Tibial nerve (tissue), 4 donors: ENCODE data around the gene ANO6. TPM values are rescaled to one million over a fixed set of nuclear protein-coding genes. Genes with fewer than 3 reads are reported as not detected.

Experiments used
- DNase-seq, 2 donors: peaks; one replicate each; pipeline ENCODE4 v3.0.0-alpha.2; 2019; ENCODE audit warnings: low spot score in 2 of 2
- H3K27ac ChIP-seq, 4 donors: fragments of 200-600 bp; sonication (generic) in 3 of 4; one replicate each; pipeline ENCODE4 v1.5.1; 2017 to 2019; ENCODE audit warnings: mild to moderate bottlenecking in 1 of 4
- H3K27me3 ChIP-seq, 2 donors: fragments of 200-600 bp; sonication (generic) in 1 of 2; one replicate each; pipeline versions ENCODE4 v1.5.1 to v1.6.0; 2017 to 2019
- H3K36me3 ChIP-seq, 3 donors: fragments of 200-600 bp; sonication (generic); one replicate each; pipeline ENCODE4 v1.5.1; 2018 to 2019
- H3K4me1 ChIP-seq, 4 donors: fragments of 200-600 bp; sonication (generic) in 3 of 4; one replicate each; pipeline ENCODE4 v1.5.1; 2017 to 2019
- H3K4me3 ChIP-seq, 4 donors: fragments of 200-600 bp; sonication (generic) in 3 of 4; one replicate each; pipeline ENCODE4 v1.5.1; 2017 to 2019; ENCODE audit warnings: mild to moderate bottlenecking in 1 of 4, moderate library complexity in 1 of 4
- H3K9me3 ChIP-seq, 4 donors: fragments of 200-600 bp; sonication (generic) in 3 of 4; one replicate each; pipeline ENCODE4 v1.5.1; 2017 to 2019
- CTCF ChIP-seq, 5 experiments: fragments of 200-600 bp in 3 of 5; fragments of 450-650 bp in 2 of 5; sonication (generic) in 3 of 5; IDR thresholded peaks; one replicate each; pipeline ENCODE4 v1.5.1; 2016 to 2019; ENCODE audit warnings: antibody characterized with exemption in 5 of 5, mild to moderate bottlenecking in 3 of 5, moderate library complexity in 2 of 5
- EP300 ChIP-seq, 2 donors: sonication (generic); formaldehyde crosslinking; IDR thresholded peaks; one replicate each; pipeline ENCODE4 v1.6.1; 2017; ENCODE audit warnings: antibody characterized with exemption in 2 of 2, mild to moderate bottlenecking in 1 of 2
- POLR2A ChIP-seq, 2 donors: fragments of 450-650 bp; IDR thresholded peaks; one replicate each; pipeline ENCODE4 v1.6.1; 2017; ENCODE audit warnings: antibody characterized with exemption in 2 of 2, mild to moderate bottlenecking in 2 of 2, moderate library complexity in 2 of 2
- WGBS, 2 donors: methylation state at CpG; one replicate each; pipeline ENCODE4 v1.1.5; 2018; 5-methylcytosine and 5-hydroxymethylcytosine counted together
- total RNA-seq, 4 donors: library from RNA; depleted of rRNA; stranded (reverse); fragments of >200 nt; gene quantifications; one replicate each; pipeline ENCODE4 v1.1.0, GENCODE V29; 2016

The ANO6 gene
- total RNA-seq, 4 donors from 2014 or later, result 44.1 to 52.2 (median 45.3) TPM

GRCh38 chr12:45327823-45328383, 112.0 kb downstream of the ANO6 start:
- Histone ChIP-seq H3K27ac (no peak overlapping the region), H3K9me3 (no peaks in the 10 kb centered on the region)
- TF ChIP-seq EP300 (IDR thresholded peaks at IDR 0.05), result no peak
- no peak for TF ChIP-seq POLR2A (IDR thresholded peaks at IDR 0.05)
- TF ChIP-seq CTCF (IDR thresholded peaks at IDR 0.05), result no peak

GRCh38 chr12:45329238-45329637, 113.3 kb downstream of the ANO6 start:
- DNase-seq, result no peak
- 100% methylated on average over 1 of the region's 1 CpG for whole genome bisulfite sequencing, 2 donors
- Histone ChIP-seq H3K27me3 (no peaks in the 10 kb centered on the region), H3K4me1 (no peaks in the 10 kb centered on the region), H3K4me3 (no peak overlapping the region), H3K36me3 (peaks cover 0 to 6% (median 0%) of the 10 kb centered on the region in 3 donors), H3K9me3 (no peaks in the 10 kb centered on the region), H3K27ac (no peak overlapping the region)
- TF ChIP-seq EP300 (IDR thresholded peaks at IDR 0.05) (no peak), POLR2A (IDR thresholded peaks at IDR 0.05) (no peak), CTCF (IDR thresholded peaks at IDR 0.05) (no peak)

More at GRCh38 chr12:45327823-45328383, 112.0 kb downstream of the ANO6 start:
- no peak for DNase-seq
- Histone ChIP-seq H3K4me1 (no peaks in the 10 kb centered on the region), H3K27me3 (no peaks in the 10 kb centered on the region), H3K36me3 (peaks cover 0 to 6% (median 0%) of the 10 kb centered on the region in 3 donors), H3K4me3 (no peak overlapping the region)
- 95% methylated on average over 2 of the region's 2 CpGs for WGBS, 2 donors

- 92 to 100% methylated on average over 1 of the region's 1 CpG for WGBS, 2 donors
Measured at GRCh38 chr12:45329702-45330101, 113.8 kb downstream of the ANO6 start.

GRCh38 chr12:45331552-45331951, 115.7 kb downstream of the ANO6 start:
- Histone ChIP-seq H3K9me3 (no peaks in the 10 kb centered on the region), H3K27me3 (no peaks in the 10 kb centered on the region), H3K4me1 (no peaks in the 10 kb centered on the region), H3K4me3 (no peak overlapping the region), H3K27ac (no peak overlapping the region), H3K36me3 (peaks cover 0 to 6% (median 0%) of the 10 kb centered on the region in 3 donors)
- 58 to 67% methylated on average over 2 of the region's 2 CpGs for WGBS, 2 donors
- DNase-seq, result no peak
- TF ChIP-seq POLR2A (IDR thresholded peaks at IDR 0.05), result no peak
- TF ChIP-seq EP300 (IDR thresholded peaks at IDR 0.05), result no peak
- TF ChIP-seq CTCF (IDR thresholded peaks at IDR 0.05), result no peak

More at GRCh38 chr12:45329702-45330101, 113.8 kb downstream of the ANO6 start:
- DNase-seq, result no peak
- Histone ChIP-seq H3K4me1 (no peaks in the 10 kb centered on the region), H3K4me3 (no peak overlapping the region), H3K27me3 (no peaks in the 10 kb centered on the region), H3K9me3 (no peaks in the 10 kb centered on the region), H3K36me3 (peaks cover 0 to 6% (median 0%) of the 10 kb centered on the region in 3 donors), H3K27ac (no peak overlapping the region)
- TF ChIP-seq CTCF (IDR thresholded peaks at IDR 0.05), result no peak
- no peak for TF ChIP-seq POLR2A (IDR thresholded peaks at IDR 0.05)
- TF ChIP-seq EP300 (IDR thresholded peaks at IDR 0.05), result no peak

- Histone ChIP-seq H3K4me1 (peaks cover 0 to 4% (median 0%) of the 10 kb centered on the region in 4 donors), H3K4me3 (no peak overlapping the region), H3K36me3 (peaks cover 0 to 6% (median 0%) of the 10 kb centered on the region in 3 donors), H3K9me3 (no peaks in the 10 kb centered on the region), H3K27me3 (no peaks in the 10 kb centered on the region), H3K27ac (no peak overlapping the region)
- DNase-seq, result no peak
- 74 to 97% methylated on average over 1 of the region's 1 CpG for WGBS, 2 donors
- no peak for TF ChIP-seq POLR2A (IDR thresholded peaks at IDR 0.05)
- TF ChIP-seq CTCF (IDR thresholded peaks at IDR 0.05), result no peak
- TF ChIP-seq EP300 (IDR thresholded peaks at IDR 0.05), result no peak
Measured at GRCh38 chr12:45334396-45334795, 118.5 kb downstream of the ANO6 start.
